GM12878 (cell line): ENCODE data around the gene OR5I1. TPM values are rescaled to one million over a fixed set of nuclear protein-coding genes. Genes with fewer than 3 reads are reported as not detected.

Source experiments
- ATAC-seq: fragments of 200-7000 bp; cut with Tn5 transposase; 3 replicates; pipeline ENCODE4 v1.9.1; 2020; ENCODE audit warnings: mild to moderate bottlenecking, moderate library complexity
- BruUV-seq: library from RNA; stranded (reverse); fragments of 400-500 nt; replicated peaks from 2 replicates; lab custom pipeline; 2021; lab: Mats Ljungman, UMichigan
- CTCF ChIA-PET: fragments of 300-600 bp; sonication (Branson Sonifier 250); formaldehyde crosslinking; extraction: SDS; loops from one replicate; lab custom pipeline; 2021; ENCODE audit warnings: inconsistent platforms; lab: Yijun Ruan, JAX
- POLR2A ChIA-PET: fragments of 350-600 bp; formaldehyde crosslinking; extraction: SDS; loops from one replicate; lab custom pipeline; 2021; ENCODE audit warnings: inconsistent platforms; lab: Charles Lee
- RAD21 ChIA-PET: fragments of 300-600 bp; sonication (Branson Sonifier 250); formaldehyde crosslinking; loops from one replicate; lab custom pipeline; 2023; ENCODE audit warnings: antibody characterized with exemption; ENCODE audit not compliant: unreplicated experiment; lab: Charles Lee
- SMC1A ChIA-PET: fragments of 300-600 bp; sonication (Branson Sonifier 250); formaldehyde crosslinking; loops from one replicate; lab custom pipeline; 2023; ENCODE audit not compliant: unreplicated experiment, uncharacterized antibody; lab: Charles Lee
- DNase-seq: peaks from one replicate; pipeline ENCODE4 v3.0.0-alpha.2; 2011; ENCODE audit warnings: low read depth, low spot score
- FAIRE-seq: peaks from 3 replicates; lab custom pipeline; 2011; peaks lifted over from hg19 to GRCh38; lab: Jason Lieb, UNC
- H2AFZ ChIP-seq: 2 replicates; pipeline ENCODE4 v1.6.0; 2011; ENCODE audit warnings: low read depth, low read length, control low read depth; ENCODE audit not compliant: control insufficient read depth
- H3K27ac ChIP-seq: 2 replicates; pipeline ENCODE4 v1.5.1; 2011; ENCODE audit warnings: control low read depth; ENCODE audit not compliant: control insufficient read depth, insufficient read depth
- H3K27me3 ChIP-seq, 2 experiments: replicated peaks in 1 of 2; 2 replicates each; pipeline versions ENCODE4 v1.6.0 to v1.6.1; 2011; ENCODE audit warnings: low read length in 1 of 2; ENCODE audit not compliant: control insufficient read depth in 2 of 2, insufficient read depth in 2 of 2
- H3K36me3 ChIP-seq, 2 experiments: 2 replicates each; pipeline ENCODE4 v1.5.1; 2011; ENCODE audit warnings: low read length in 1 of 2; ENCODE audit not compliant: control insufficient read depth in 2 of 2, insufficient read depth in 2 of 2
- H3K4me1 ChIP-seq: 2 replicates; pipeline ENCODE4 v1.6.1; 2011; ENCODE audit warnings: mild to moderate bottlenecking, low read length, moderate library complexity, mixed read lengths; ENCODE audit not compliant: control insufficient read depth, insufficient read depth
- H3K4me2 ChIP-seq: 2 replicates; pipeline ENCODE4 v1.6.0; 2011; ENCODE audit warnings: control low read depth; ENCODE audit not compliant: control insufficient read depth, insufficient read depth
- H3K4me3 ChIP-seq: fragments of 200-600 bp; sonication (generic); 2 replicates; pipeline ENCODE4 v1.5.1; 2016
- H3K79me2 ChIP-seq: 2 replicates; pipeline ENCODE4 v1.6.0; 2011; ENCODE audit warnings: low read length; ENCODE audit not compliant: control insufficient read depth, insufficient read depth
- H3K9ac ChIP-seq: 2 replicates; pipeline ENCODE4 v1.8.0; 2011; ENCODE audit warnings: low read length, control low read depth, mixed read lengths; ENCODE audit not compliant: control insufficient read depth, insufficient read depth
- H3K9me3 ChIP-seq: replicated peaks from 3 replicates; pipeline ENCODE4 v1.5.1; 2011; ENCODE audit warnings: mild to moderate bottlenecking, low read length; ENCODE audit not compliant: control insufficient read depth, insufficient read depth
- H4K20me1 ChIP-seq: 2 replicates; pipeline ENCODE4 v1.6.0; 2011; ENCODE audit not compliant: control insufficient read depth, insufficient read depth
- CTCF ChIP-seq, 3 experiments: IDR thresholded peaks in 2 of 3; conservative IDR thresholded peaks in 1 of 3; 2 replicates each; pipeline ENCODE4 v1.5.1; 2011; ENCODE audit warnings: low read depth in 3 of 3, low read length in 3 of 3, mild to moderate bottlenecking in 3 of 3, control low read depth in 2 of 3, moderate library complexity in 2 of 3, inconsistent platforms in 1 of 3, mixed read lengths in 1 of 3; ENCODE audit not compliant: control insufficient read depth in 2 of 3, insufficient read depth in 1 of 3; ENCODE audit errors: extremely low read depth in 1 of 3
- E2F8 ChIP-seq: fragments of 450-650 bp; IDR thresholded peaks from 2 replicates; pipeline ENCODE4 v1.6.1; 2018; ENCODE audit warnings: mild to moderate bottlenecking, low read depth, moderate library complexity; ENCODE audit not compliant: partially characterized antibody
- KAT2A ChIP-seq: conservative IDR thresholded peaks from 2 replicates; pipeline ENCODE4 v1.6.1; 2011; ENCODE audit warnings: low read depth, low read length; ENCODE audit not compliant: control insufficient read depth
- MTA3 ChIP-seq: IDR thresholded peaks from 2 replicates; pipeline ENCODE4 v1.6.1; 2012; ENCODE audit warnings: low read length, inconsistent platforms, borderline replicate concordance
- MYB ChIP-seq: fragments of 150-350 bp; IDR thresholded peaks from 2 replicates; pipeline ENCODE4 v1.6.1; 2014; ENCODE audit warnings: mild to moderate bottlenecking, low read depth, low read length, borderline replicate concordance
- PML ChIP-seq: IDR thresholded peaks from 2 replicates; pipeline ENCODE4 v1.6.1; 2012; ENCODE audit warnings: low read length, inconsistent platforms
- RAD21 ChIP-seq: IDR thresholded peaks from 2 replicates; pipeline ENCODE4 v1.6.1; 2011; ENCODE audit warnings: mild to moderate bottlenecking, low read depth, low read length, moderate library complexity; ENCODE audit not compliant: insufficient read depth
- SMARCA5 ChIP-seq: fragments of 450-650 bp; IDR thresholded peaks from 2 replicates; pipeline ENCODE4 v1.6.1; 2017; ENCODE audit warnings: mild to moderate bottlenecking
- STAT1 ChIP-seq: fragments of 450-650 bp; conservative IDR thresholded peaks from 2 replicates; pipeline ENCODE4 v1.6.1; 2014; ENCODE audit warnings: antibody characterized with exemption, mild to moderate bottlenecking
- ZBTB4 ChIP-seq: fragments of 450-650 bp; formaldehyde crosslinking; IDR thresholded peaks from 2 replicates; pipeline ENCODE4 v1.4.0; 2022; ENCODE audit warnings: mild to moderate bottlenecking, moderate library complexity
- ZBTB40 ChIP-seq: fragments of 450-650 bp; IDR thresholded peaks from 2 replicates; pipeline ENCODE4 v1.6.1; 2016; ENCODE audit warnings: mild to moderate bottlenecking, moderate library complexity, borderline replicate concordance
- ZSCAN29 ChIP-seq: fragments of 450-650 bp; IDR thresholded peaks from 2 replicates; pipeline ENCODE4 v1.6.1; 2017; ENCODE audit warnings: mild to moderate bottlenecking, moderate library complexity
- WGBS: methylation state at CpG from one replicate; pipeline ENCODE4 v1.1.6; 2016; ENCODE audit warnings: low lambda C conversion rate; ENCODE audit not compliant: insufficient replicate concordance, insufficient coverage; ENCODE audit errors: missing lambda C conversion rate; 5-methylcytosine and 5-hydroxymethylcytosine counted together
- in situ Hi-C: fragments of 300-500 bp; cut with MboI; formaldehyde crosslinking; loops from 9 replicates; pipeline ENCODE4 v1.14.3; 2018; ENCODE audit warnings: mixed read lengths
- intact Hi-C: fragments of 100-400 bp; cut with micrococcal nuclease; formaldehyde crosslinking; loops from one replicate; pipeline ENCODE4 v1.14.2; 2022; ENCODE audit not compliant: unreplicated experiment
- polyA plus RNA-seq, 11 experiments: library from polyadenylated mRNA; depleted of rRNA in 4 of 11; unstranded in 6 of 11; stranded (reverse) in 5 of 11; fragments of >200 nt; fragmentation: Nextera tagmentation in 4 of 11; fragmentation: Illumina TruSeq in 1 of 11; extraction: Ambion mirVana in 4 of 11; extraction: Trizol in 1 of 11; gene quantifications; 1 replicate in 1 of 11; 2 replicates in 10 of 11; pipeline versions ENCODE4 v1.2.1 to v1.2.3, GENCODE V29; 2011 to 2016; ENCODE audit warnings: inconsistent platforms in 2 of 11, missing spikeins in 2 of 11, low read depth in 1 of 11
- total RNA-seq, 4 experiments: library from RNA; depleted of rRNA in 3 of 4; stranded (reverse); fragments of >200 nt in 3 of 4; fragmentation: Illumina TruSeq in 1 of 4; extraction: Trizol in 1 of 4; gene quantifications; 2 replicates each; pipeline versions ENCODE4 v1.2.1 to v1.2.3, GENCODE V29; 2013 to 2021

The OR5I1 gene
- total and polyA plus RNA-seq, 10 of the 15 experiments (the other 5 are each of a cell fraction or from before 2014, with no cell fraction given) = not detected

- no peaks in the 10 kb centered on the region for H3K4me1 ChIP-seq
- 4% methylated on average over 4 of the region's 4 CpGs for WGBS
- H3K4me3 ChIP-seq = no peak overlapping the region
- H3K4me2 ChIP-seq = no peak overlapping the region
- no peaks in the 10 kb centered on the region for H3K79me2 ChIP-seq
- FAIRE-seq (no peak), ATAC-seq (no peak), DNase-seq (no peak)
- ChIA-PET POLR2A (no interaction called here), RAD21 (interaction anchor here (1.0 kb wide), 1 partner anchor 834 kb away, joined by 3 read pairs; no protein-coding TSS in a partner anchor), CTCF (interaction anchor here (1.2 kb wide), 1 partner anchor 834 kb away, joined by 3 read pairs; no protein-coding TSS in a partner anchor), SMC1A (interaction anchor here (0.9 kb wide), 1 partner anchor 833 kb away, joined by 3 read pairs; no protein-coding TSS in a partner anchor)
- no peaks in the 10 kb centered on the region for H4K20me1 ChIP-seq
- H3K9ac ChIP-seq = no peak overlapping the region
- no TSS peak for BruUV-seq
- no peak overlapping the region for H3K27ac ChIP-seq
- no peaks in the 10 kb centered on the region for H3K36me3 ChIP-seq
- intact Hi-C loops = no loop called here
- H3K9me3 ChIP-seq = no peaks in the 10 kb centered on the region
- in situ Hi-C loops = loop anchor here (25.0 kb wide), 1 partner anchor 1313 kb away; no protein-coding TSS in a partner anchor
- H3K27me3 ChIP-seq = no peaks in the 10 kb centered on the region
- H2AFZ ChIP-seq = no peak overlapping the region
- no peak for TF ChIP-seq MYB
- no peak for TF ChIP-seq E2F8
- TF ChIP-seq RAD21 = no peak
- TF ChIP-seq ZSCAN29 = no peak
- TF ChIP-seq STAT1 = no peak
- TF ChIP-seq SMARCA5 = no peak
- TF ChIP-seq PML = no peak
- no peak for TF ChIP-seq KAT2A
- no peak for TF ChIP-seq ZBTB4 (CRISPR knock-in tag)
- TF ChIP-seq ZBTB40 = no peak
- no peak for TF ChIP-seq CTCF (IDR thresholded peaks at IDR 0.05 in 2 of 3, conservative IDR thresholded peaks at IDR 0.05 in 1 of 3; ENCODE audit: control insufficient read depth in 2 of 3, extremely low read depth in 1 of 3, insufficient read depth in 1 of 3, low read depth in 3 of 3, low read length in 3 of 3)
- no peak for TF ChIP-seq MTA3
Measured at GRCh38 chr11:55949330-55949729, 13.1 kb upstream of the OR5I1 start.
